Upper lobe of left lung (tissue), 4 donors: Measurements from ENCODE around the gene KCNK4.

Experiments
- EP300 ChIP-seq, 4 donors: sonication (generic); formaldehyde crosslinking; IDR thresholded peaks; one replicate each; pipeline ENCODE4 v1.5.1; 2017; ENCODE audit warnings: antibody characterized with exemption in 4 of 4, control low read depth in 2 of 4
- POLR2A ChIP-seq, 4 donors: fragments of 450-650 bp; IDR thresholded peaks; one replicate each; pipeline ENCODE4 v1.5.1; 2016 to 2017; ENCODE audit warnings: antibody characterized with exemption in 4 of 4, mild to moderate bottlenecking in 2 of 4
- POLR2AphosphoS5 ChIP-seq, 2 donors: sonication (generic); formaldehyde crosslinking; IDR thresholded peaks; one replicate each; pipeline ENCODE4 v1.5.1; 2017; ENCODE audit warnings: antibody characterized with exemption in 2 of 2
- TF ChIP-seq, protein P1 (sequence below), 6 experiments: fragments of 450-650 bp in 4 of 6; fragments of 200-600 bp in 2 of 6; sonication (generic) in 2 of 6; IDR thresholded peaks; one replicate each; pipeline ENCODE4 v1.5.1; 2016 to 2019; ENCODE audit warnings: antibody characterized with exemption in 6 of 6

GRCh38 chr11:64251753-64252002 lies 39.4 kb upstream of the KCNK4 start:
- TF ChIP-seq POLR2AphosphoS5 (IDR thresholded peaks at IDR 0.05), result no peak
- TF ChIP-seq, protein P1, sequence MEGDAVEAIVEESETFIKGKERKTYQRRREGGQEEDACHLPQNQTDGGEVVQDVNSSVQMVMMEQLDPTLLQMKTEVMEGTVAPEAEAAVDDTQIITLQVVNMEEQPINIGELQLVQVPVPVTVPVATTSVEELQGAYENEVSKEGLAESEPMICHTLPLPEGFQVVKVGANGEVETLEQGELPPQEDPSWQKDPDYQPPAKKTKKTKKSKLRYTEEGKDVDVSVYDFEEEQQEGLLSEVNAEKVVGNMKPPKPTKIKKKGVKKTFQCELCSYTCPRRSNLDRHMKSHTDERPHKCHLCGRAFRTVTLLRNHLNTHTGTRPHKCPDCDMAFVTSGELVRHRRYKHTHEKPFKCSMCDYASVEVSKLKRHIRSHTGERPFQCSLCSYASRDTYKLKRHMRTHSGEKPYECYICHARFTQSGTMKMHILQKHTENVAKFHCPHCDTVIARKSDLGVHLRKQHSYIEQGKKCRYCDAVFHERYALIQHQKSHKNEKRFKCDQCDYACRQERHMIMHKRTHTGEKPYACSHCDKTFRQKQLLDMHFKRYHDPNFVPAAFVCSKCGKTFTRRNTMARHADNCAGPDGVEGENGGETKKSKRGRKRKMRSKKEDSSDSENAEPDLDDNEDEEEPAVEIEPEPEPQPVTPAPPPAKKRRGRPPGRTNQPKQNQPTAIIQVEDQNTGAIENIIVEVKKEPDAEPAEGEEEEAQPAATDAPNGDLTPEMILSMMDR (IDR thresholded peaks at IDR 0.05), result no peak
- no peak for TF ChIP-seq EP300 (IDR thresholded peaks at IDR 0.05)
- TF ChIP-seq POLR2A (IDR thresholded peaks at IDR 0.05), result no peak
